ENCODE measurements around the gene PACSIN3.
A peak's percentile ranks its signal among the peaks of the same experiment; 100 is the strongest.

Gene PACSIN3

DNA sequence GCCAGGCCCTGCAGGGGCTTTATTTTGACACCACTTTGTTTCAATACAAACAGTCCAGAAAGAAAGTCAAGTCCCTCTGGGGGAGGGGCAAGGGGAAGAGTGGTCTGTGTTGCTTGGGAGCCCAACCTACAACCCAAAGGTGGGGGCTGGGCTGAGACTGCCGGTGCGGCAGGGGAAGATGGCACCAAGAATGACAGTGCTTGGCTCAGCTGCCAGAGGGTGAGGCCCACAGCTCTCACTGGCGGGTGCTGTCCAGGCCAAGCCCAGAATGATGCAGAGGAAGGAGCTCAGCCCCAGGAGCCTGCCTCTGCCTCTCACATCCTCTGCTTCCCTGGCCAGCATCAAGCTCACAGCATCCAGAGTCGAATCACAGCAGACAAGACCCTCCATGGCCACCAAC lies 21.9 kb downstream of the PACSIN3 start:
- in situ Hi-C loops (cut with HindIII; ENCODE audit: low pct_unique_long_range_greater_than_20kb, low sequenced_read_pairs), result no loop called here
- TF ChIP-seq JUND (IDR thresholded peaks at IDR 0.05; ENCODE audit: low read depth), result no peak
- DNase-seq (ENCODE audit: low read depth in 1 of 2, low spot score in 1 of 2), result no peak

DNA sequence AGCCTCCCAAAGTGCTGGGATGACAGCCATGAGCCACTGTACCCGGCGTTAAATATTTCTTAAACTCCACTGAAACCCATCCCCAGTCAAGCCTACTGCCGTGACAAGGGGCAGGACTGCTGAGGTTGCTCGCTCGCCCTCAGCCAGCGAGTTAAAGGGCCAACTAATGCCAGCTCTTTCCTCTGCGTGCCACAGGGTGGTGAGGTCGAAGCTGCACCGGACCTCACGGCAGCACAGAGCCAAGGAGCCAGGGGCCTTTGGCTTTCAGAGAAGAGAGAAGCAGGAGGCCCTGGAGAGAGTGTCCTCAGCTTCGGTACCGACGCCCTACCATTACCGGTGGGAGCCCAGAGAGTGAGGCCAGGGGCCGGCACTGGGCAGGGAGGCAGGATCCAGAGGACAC lies 22.3 kb downstream of the PACSIN3 start:
- DNase-seq (ENCODE audit: low read depth in 1 of 2, low spot score in 1 of 2), result no peak
- no peak for TF ChIP-seq JUND (IDR thresholded peaks at IDR 0.05; ENCODE audit: low read depth)
- in situ Hi-C loops (cut with HindIII; ENCODE audit: low pct_unique_long_range_greater_than_20kb, low sequenced_read_pairs), result no loop called here

DNA sequence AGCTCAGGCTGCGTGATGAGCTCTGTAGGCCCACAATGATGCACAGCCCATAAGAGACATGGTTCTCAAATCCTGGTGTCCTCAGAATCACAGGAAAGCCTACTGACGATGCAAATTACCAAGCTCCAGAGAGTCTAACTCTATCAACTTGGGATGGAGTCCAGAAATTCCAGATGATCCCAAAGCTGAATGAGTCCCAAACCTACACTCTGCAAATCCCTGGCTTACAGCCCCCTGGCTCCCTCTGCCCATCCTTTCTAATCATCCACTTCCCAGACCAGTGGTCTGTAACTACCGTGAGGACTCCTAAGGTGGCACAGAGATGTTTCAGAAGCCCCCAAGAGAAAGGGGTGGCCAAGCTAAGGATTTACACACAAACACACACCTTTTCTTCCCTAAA lies 23.0 kb downstream of the PACSIN3 start:
- no peak for TF ChIP-seq JUND (IDR thresholded peaks at IDR 0.05; ENCODE audit: low read depth)
- DNase-seq (ENCODE audit: low read depth in 1 of 2, low spot score in 1 of 2), result no peak
- in situ Hi-C loops (cut with HindIII; ENCODE audit: low pct_unique_long_range_greater_than_20kb, low sequenced_read_pairs), result no loop called here

DNA sequence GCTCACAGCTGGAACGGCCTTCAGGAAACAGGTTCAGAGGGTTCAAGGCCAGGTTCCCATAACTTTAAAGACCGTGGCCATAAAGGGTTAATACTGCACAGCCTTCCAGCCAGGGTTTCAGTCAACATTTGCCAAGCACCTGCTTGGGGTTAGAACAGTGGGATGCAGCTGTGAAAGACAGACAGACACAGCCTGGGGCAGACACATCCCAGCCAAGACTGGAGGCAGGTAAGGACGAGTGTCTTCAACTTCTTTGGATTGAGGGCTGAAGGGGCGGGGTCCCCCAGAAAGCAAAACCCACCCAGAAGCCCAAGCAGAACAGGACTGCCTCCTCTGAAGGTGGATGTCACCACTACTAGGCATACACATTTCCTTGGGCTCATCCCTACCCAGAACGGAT lies 23.8 kb downstream of the PACSIN3 start:
- no peak for TF ChIP-seq JUND (IDR thresholded peaks at IDR 0.05; ENCODE audit: low read depth)
- in situ Hi-C loops (cut with HindIII; ENCODE audit: low pct_unique_long_range_greater_than_20kb, low sequenced_read_pairs), result no loop called here
- no peak for DNase-seq (ENCODE audit: low read depth in 1 of 2, low spot score in 1 of 2)

DNA sequence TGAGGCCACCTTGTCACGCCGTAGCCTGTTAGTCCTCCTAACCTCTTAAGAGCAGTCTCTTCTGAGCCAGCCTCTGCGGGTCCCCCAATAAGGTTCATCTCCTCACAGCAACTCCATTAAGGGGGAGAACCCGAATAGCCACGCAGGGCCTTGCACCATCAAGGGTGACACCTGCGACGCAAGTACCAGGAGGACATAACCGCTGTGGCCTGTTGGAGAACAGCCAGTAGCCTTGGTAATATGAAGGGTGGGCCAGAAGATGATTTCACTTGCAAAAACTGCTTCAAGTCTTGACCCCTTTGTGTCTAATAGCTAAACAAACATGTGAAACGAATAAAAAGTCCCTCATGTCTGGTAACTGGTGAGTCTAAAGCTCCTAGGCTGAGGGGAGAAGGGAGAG lies 24.3 kb downstream of the PACSIN3 start:
- TF ChIP-seq JUND (IDR thresholded peaks at IDR 0.05; ENCODE audit: low read depth), result no peak
- no peak for DNase-seq (ENCODE audit: low read depth in 1 of 2, low spot score in 1 of 2)
- in situ Hi-C loops (cut with HindIII; ENCODE audit: low pct_unique_long_range_greater_than_20kb, low sequenced_read_pairs), result no loop called here

DNA sequence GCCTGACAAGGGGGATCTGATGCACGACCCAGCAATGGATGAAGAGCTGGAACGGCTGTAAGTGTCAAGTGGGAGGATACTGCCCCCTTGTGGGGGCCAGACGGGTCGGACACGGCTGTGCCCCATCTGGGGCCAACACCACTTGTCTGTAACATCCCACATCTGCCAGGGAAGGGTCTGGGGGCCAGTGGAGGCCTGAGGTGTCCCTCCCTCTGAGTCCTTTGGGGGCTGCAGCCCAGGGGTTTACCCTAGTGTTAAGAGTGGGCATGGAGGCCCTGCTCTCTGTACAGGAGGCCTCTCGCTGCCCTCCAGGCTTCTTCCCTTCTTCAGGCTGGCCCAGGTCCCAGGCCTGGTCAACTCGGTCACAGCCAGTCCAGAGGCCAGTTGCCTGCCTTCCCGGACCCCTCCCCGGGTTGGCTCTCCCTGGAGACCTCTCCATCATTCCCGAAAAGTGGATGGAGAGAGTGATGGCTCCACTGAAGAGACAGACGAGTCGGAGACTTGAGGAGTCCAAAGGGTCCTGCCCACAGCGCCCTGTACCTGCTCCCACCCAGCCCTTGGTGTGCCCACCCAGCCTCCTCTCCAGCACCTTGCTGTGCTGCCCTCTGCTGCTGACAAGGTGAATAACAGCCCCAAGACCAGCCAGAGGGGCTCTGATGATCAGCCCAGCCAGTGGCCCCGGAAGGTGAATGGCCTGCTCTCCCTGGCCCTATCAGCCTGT lies 24.9 kb downstream of the PACSIN3 start:
- peak; percentile 79 to 89 for DNase-seq (ENCODE audit: low read depth in 1 of 2, low spot score in 1 of 2)
- in situ Hi-C loops (cut with HindIII; ENCODE audit: low pct_unique_long_range_greater_than_20kb, low sequenced_read_pairs), result no loop called here
- TF ChIP-seq JUND (IDR thresholded peaks at IDR 0.05; ENCODE audit: low read depth), result no peak

DNA sequence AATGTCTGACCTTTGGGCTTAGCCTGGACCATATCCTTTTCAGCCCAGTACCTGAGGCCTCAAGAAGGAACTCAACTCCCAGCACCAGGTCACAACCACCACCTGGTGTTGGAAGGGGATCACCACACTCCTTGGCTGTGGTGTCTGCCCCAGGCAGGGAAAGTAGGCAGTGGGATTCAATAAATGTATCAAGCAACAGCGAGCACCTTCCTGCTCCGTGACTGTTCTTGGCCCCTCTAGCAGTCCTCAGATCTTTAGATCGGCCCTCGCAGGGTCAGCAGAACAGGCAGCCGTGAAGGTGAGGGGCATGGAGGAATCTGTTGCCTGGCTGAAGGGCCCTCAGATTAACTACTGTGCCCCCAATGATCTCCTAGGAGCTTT lies 25.5 kb downstream of the PACSIN3 start:
- no peak for DNase-seq (ENCODE audit: low read depth in 1 of 2, low spot score in 1 of 2)
- in situ Hi-C loops (cut with HindIII; ENCODE audit: low pct_unique_long_range_greater_than_20kb, low sequenced_read_pairs), result no loop called here
- TF ChIP-seq JUND (IDR thresholded peaks at IDR 0.05; ENCODE audit: low read depth), result no peak

DNA sequence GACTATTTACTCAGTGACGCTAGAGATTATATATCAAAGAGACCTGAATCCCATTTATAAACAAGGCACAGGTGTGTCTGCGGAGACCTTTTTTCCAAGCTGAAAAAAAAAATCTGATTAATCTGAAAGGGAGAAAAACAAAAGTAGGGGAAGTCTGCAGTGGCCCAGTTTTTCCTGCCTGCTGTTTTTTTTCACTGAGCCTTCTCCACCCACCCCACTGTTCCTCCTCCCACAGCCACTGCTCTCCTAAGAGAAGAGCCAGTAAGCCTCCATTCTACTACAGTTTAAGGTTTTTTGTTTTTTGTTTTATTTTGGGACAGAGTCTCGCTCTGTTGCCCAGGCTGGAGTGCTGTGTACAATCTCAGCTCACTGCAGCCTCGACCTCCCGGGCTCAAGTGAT lies 28.0 kb downstream of the PACSIN3 start:
- in situ Hi-C loops (cut with HindIII; ENCODE audit: low pct_unique_long_range_greater_than_20kb, low sequenced_read_pairs), result no loop called here
- no peak for TF ChIP-seq JUND (IDR thresholded peaks at IDR 0.05; ENCODE audit: low read depth)
- no peak for DNase-seq (ENCODE audit: low read depth in 1 of 2, low spot score in 1 of 2)

DNA sequence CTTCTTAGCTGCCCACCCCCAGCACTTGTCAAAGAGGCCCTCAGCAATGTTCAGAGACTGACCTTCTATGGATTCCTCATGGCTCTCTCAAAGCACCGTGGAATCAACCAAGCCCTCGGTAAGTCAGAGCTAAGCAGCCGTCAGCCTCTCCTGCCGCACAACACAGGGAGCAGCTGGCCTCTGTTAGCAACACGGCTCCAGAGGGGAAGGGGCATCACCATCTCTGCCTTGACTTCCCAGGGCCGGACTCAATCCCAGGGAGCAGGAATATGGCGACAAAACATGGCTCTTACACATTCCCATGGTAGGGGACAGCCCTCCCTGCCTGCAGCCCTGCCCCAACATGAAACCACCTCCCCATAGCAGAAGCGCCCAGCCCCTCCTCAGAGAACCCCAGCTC lies 28.4 kb downstream of the PACSIN3 start:
- in situ Hi-C loops (cut with HindIII; ENCODE audit: low pct_unique_long_range_greater_than_20kb, low sequenced_read_pairs), result no loop called here
- TF ChIP-seq JUND (IDR thresholded peaks at IDR 0.05; ENCODE audit: low read depth), result no peak
- DNase-seq (ENCODE audit: low read depth in 1 of 2, low spot score in 1 of 2), result no peak

DNA sequence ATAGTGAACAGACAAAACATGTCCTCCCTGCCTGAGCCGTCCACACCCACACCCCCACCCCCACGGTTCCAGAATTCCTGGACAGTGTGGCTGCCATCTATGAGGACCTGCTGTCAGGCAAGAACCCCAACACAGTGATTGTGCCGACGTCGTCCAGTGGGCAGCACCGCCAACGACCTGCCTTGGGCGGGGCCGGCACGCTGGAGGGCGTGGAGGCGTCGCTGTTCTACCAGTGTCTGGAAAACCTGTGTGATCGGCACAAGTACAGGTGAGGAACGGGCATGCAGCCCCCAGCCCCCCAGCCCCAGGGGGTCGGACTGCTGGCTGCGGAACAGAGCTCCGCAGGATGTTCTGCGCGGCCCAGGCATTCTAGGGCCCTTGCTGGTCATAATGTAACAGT lies 29.3 kb downstream of the PACSIN3 start:
- no peak for TF ChIP-seq JUND (IDR thresholded peaks at IDR 0.05; ENCODE audit: low read depth)
- DNase-seq (ENCODE audit: low read depth in 1 of 2, low spot score in 1 of 2), result no peak
- in situ Hi-C loops (cut with HindIII; ENCODE audit: low pct_unique_long_range_greater_than_20kb, low sequenced_read_pairs), result no loop called here

DNA sequence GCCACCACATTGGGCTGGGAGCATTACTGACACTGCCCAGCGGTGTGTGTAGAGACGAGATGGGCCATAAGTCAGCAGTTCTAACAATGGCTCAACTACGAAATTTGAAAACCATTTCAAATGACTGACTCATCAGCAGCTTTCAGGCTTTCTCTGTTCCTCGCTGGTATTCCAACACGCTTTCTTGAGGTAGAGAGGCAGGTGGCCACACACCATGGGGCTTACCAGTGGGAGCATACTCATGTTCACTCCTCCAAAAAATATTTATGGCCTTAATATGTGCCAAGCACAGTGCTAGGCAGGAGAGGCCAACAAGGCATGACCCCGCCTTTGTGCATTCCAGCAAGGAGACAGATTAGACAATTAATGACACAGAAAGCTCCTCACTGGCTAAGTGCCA lies 29.9 kb downstream of the PACSIN3 start:
- DNase-seq (ENCODE audit: low read depth in 1 of 2, low spot score in 1 of 2), result no peak
- TF ChIP-seq JUND (IDR thresholded peaks at IDR 0.05; ENCODE audit: low read depth), result no peak
- in situ Hi-C loops (cut with HindIII; ENCODE audit: low pct_unique_long_range_greater_than_20kb, low sequenced_read_pairs), result no loop called here

DNA sequence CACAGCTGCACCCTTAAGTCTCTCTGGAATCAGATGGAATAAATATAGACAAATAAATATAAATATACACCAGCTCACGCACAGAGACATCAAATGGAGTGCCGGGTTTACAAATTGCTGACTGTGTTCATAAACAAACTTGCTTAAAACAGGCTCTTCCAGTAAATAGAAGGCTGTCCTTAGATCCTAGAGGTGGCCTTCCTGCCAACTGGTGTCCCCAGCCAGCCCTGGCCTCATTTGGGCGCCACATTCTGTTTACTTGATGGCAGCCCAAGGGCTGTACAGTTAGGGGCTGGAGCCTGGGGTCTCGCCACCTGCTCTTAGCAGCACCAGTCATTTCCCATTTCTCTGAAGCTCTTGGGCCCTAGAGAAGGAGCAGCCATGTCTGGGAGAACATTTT lies 30.4 kb downstream of the PACSIN3 start:
- no peak for TF ChIP-seq JUND (IDR thresholded peaks at IDR 0.05; ENCODE audit: low read depth)
- in situ Hi-C loops (cut with HindIII; ENCODE audit: low pct_unique_long_range_greater_than_20kb, low sequenced_read_pairs), result no loop called here
- DNase-seq (ENCODE audit: low read depth in 1 of 2, low spot score in 1 of 2), result peak in 1 of 2 experiments; percentile 37

DNA sequence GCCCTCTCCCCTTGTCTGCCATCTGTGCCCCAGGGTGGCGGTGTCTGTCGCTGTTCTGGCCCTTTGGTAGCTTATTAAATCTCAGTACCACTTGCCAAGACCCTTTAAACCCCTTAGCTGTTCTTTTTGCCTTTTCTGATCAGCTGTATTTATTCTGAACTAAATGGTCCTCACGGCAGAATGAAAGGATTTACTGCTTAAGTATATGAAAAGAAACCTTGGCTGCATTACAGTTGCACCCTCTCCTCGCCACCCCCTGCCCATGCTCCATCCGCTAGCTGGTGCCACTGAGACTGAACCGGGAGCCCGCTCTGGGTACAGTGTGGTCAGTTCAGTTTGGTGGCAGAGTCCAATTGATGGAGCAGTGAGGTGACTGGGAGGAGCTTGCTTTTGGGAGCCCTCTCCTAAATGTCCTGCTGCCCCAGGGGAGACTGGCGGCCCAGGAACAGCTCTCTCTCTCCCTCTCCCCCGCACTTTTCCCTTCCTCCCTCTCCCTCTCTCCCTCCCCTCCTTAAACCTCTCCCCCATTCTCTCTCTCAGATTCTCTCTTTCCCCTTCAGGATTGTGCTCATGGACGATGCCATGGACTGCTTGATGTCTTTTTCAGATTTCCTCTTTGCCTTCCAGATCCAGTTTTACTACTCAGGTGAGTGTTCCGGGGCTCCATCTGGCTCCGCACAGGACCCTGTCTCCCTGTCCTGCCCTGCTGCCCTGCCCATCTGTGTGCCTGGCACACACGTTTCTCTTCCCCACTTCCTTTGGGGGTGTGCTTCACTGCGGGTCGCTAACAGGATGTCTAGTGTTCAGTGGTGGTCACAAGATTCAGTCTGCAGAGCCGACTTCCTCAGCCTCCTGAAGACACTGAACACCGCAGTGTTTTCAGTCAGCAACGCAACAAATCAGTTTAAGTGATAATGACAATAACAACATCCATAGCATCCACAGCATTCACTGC lies 31.3 kb downstream of the PACSIN3 start:
- in situ Hi-C loops (cut with HindIII; ENCODE audit: low pct_unique_long_range_greater_than_20kb, low sequenced_read_pairs), result no loop called here
- DNase-seq (ENCODE audit: low read depth in 1 of 2, low spot score in 1 of 2), result no peak
- no peak for TF ChIP-seq JUND (IDR thresholded peaks at IDR 0.05; ENCODE audit: low read depth)

All from T47D (cell line).